Activated CD4-positive, alpha-beta T cell treated with anti-CD3 and anti-CD28 coated beads, Interleukin-2, Interleukin-4, amounts not matched to agents 100 ng/mL and 50 ng/mL, durations not matched to agents 16 hours and 8 hours (primary cell): Measurements from ENCODE around the gene BEGAIN.

Source experiments
- DNase-seq: peaks from one replicate; pipeline ENCODE4 v3.0.0-alpha.2; 2020; ENCODE audit warnings: low spot score

BEGAIN gene

DNA sequence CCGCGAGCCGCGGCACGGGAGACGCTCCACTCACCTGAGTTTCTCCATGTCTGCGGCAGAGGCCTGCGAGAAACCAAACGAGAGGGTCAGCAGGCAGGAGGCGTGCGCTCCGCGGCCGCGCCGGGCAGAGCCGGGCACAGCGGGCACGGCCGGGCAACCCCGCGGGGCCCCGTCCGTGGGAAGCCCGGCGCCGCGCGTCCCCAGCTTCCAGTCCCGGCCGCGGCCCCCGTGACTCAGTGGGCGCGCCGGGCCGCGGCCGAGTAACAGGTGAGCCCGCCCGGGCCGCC, 19.4 kb downstream of the BEGAIN start:
- no peak for DNase-seq

- DNase-seq: no peak
Measured at GRCh38 chr14:100567009-100567876, 20.0 kb downstream of the BEGAIN start.

- no peak for DNase-seq
Measured at GRCh38 chr14:100566586-100566985, 20.6 kb downstream of the BEGAIN start.

DNA sequence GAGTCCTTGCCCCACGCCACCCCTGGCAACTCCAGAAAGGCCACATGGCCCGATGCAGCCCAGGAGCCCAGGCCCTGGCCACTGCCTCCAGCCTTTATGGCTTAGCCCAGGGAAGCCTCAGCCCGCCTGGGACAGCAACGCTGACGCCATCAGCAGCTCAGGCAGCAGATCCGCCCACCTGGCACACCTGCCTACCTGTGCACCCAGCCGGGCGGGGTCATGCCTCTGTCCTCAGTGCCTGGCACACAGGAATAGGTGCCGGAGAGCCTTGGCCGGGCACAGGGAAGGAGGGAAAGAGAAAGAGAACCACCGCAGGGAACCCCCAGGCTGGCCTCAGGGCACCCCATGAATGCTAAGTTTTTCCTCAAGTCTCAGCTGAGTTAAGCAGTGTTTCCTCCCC, 21.1 kb downstream of the BEGAIN start:
- no peak for DNase-seq

GRCh38 chr14:100565650-100566049, 21.6 kb downstream of the BEGAIN start:
- no peak for DNase-seq

- DNase-seq: no peak
Measured at GRCh38 chr14:100564512-100564911, 22.7 kb downstream of the BEGAIN start.

- DNase-seq: no peak
Measured at GRCh38 chr14:100562751-100563150, 24.5 kb downstream of the BEGAIN start.

DNA sequence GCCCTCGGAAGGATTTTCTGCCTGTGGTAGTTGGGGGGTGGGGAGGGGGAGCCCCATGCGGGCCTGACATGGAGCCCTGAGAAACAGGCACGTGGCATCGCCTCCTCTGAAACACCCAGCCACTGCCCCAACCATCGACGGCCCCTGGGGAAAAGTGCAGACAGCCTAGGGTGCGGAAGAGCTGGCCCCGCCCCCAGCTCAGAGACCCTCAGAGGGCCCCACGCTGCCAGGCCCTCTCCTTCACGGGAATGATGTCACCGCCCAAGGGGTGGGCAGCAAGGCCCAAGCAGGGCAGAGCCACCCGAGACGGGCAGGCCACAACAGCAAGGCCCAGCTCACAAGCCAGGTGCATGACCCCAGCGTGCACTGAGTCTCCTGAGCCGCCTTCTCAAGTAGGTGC, 26.2 kb downstream of the BEGAIN start:
- DNase-seq: no peak

- no peak for DNase-seq
Measured at GRCh38 chr14:100560471-100560870, 26.7 kb downstream of the BEGAIN start.

DNA sequence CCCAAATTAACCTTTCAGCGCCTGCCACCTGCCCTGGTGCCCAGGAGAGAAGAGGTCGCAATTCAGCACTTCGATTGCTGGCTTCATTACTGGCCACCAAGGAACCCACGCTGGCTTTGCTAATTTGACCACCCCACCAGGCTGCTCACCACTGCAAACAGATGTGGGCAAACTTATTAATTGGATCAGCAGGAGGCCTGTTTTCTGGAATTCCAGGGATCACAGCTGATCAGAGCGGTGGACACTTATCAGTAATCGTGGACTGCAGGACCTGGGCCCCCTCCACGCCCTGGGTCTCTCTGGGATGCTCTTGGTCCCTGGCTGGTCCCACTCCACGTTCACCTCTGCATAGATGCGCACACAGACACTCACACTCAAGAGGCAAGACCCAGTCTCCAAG, 27.8 kb downstream of the BEGAIN start:
- DNase-seq: no peak

GRCh38 chr14:100558966-100559365, 28.3 kb downstream of the BEGAIN start:
- no peak for DNase-seq

DNA sequence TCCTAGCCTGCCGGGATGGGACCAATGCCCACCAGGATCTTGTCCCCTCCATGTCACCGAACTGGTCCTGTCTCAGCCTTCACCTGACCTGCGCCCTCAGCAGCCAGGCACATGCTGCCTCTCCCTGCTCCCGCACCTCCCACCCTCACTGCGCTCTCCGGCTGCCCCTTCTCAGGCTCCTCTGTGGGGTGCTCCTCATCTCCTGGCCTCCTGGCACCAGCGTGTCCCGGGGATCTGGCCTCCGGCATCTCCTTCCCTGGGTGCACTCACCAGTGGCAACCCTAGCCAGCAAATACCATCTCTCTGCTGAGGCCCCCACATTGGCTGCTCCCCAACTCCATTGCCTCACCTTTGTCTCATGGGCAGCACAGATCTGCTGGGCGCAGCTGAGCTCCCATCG, 29.0 kb downstream of the BEGAIN start:
- DNase-seq: no peak

DNA sequence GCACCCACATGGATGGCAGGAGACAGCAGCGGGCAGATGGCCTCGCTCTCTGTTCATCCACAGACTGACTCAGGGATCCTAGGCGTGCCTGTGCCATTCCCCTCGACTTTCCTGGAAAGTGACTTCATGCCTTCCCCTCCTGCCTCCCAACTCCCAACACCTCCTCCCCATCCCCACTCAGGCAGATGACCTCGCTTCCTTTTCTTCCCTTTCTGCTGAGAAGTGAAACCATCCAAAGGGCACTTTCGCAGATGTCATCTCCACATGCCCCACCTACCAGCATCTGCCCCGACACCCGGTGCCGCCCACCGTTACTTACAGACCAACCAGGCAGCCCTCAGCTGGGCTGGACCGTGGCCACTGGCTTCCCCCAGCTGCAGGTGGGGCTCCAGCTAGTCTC, 29.6 kb downstream of the BEGAIN start:
- no peak for DNase-seq

DNA sequence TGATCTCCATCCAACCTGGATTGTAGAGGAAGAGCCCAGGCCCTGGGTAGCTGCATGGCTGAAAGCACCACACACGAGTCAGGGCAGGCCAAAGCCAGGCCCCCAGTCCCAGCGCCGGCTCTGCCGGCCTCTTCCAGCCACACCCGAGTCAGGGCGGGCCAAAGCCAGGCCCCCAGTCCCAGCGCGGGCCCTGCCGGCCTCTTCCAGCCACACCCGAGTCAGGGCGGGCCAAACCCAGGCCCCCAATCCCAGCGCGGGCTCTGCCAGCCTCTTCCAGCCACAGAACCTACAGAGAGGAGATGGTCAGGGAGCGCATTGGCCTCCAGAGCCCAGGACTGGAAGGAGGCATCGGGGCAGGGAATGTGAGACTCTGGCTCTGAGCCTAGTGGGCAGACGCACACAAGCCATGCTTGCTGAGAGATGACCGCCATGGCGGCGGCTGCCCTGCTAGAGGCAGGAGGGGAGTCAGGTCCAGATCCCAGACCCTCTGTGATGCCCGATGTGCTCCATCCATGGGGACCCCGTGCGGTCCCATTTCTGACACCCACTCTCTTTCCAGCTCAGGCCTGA, 30.2 kb downstream of the BEGAIN start:
- DNase-seq: no peak

GRCh38 chr14:100556140-100556475, 31.1 kb downstream of the BEGAIN start:
- no peak for DNase-seq

DNA sequence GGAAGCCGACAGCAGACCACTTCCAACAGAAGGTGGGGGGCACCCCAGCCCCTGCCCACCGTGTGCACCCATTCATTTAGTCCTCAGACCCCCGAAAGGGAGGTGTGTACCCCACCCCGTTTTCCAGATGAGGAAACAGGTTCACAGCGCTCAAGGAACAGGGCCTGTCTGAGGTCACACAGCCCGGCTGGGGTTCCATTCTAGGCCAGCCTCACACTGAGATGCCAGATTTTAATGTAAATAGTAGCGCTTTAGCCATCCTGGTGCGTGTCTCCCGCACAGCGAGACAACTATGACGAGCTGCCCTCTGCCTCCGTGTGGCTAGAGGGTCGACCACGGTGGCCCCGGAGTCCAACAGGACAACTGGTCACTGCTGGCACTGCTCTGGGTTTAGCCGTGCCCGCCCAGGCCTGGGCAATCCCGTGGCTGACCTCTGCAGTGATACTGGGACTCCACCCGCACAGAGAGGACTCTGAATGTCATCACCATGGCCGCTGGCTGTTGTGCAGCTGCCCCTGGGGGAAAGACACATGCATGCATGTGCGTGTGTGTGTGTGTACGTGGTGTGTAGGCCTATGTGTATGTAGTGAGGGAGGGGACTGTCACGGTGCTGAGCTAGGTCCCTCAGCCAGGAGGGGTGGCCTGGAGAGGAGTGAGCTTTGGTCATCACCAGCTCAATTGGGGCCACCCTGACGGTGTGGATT, 31.6 kb downstream of the BEGAIN start:
- DNase-seq: no peak

DNA sequence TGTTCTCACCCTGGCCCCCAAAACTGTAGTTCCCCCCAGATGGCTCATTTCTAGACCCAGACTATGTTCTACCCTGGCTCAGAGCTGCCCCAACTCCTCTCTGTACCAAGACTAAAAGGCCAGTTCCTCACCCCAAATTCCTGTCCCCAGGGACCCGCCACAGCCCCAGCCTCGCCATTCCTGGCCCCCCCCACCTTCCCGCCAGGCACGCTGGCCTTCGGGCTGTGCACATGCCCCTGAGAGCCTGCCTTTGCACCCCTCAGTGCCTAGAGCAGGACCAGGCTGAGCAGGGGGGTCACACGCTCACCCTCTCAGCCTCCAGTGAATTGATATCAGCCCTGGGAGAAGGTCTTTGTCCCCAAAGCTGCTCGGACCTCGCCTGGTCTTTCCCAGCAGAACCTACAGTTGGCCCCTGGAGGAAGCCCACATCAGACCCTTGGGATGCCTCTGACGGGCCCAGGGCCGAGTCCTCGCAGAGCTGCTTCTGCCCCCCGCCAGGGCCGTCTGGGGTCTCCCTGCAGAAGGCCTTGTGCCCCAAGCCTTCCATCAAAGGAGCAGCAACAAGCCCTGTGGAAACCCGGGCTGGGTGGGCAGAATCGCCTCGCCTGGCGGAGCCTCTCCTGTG, 32.4 kb downstream of the BEGAIN start:
- no peak for DNase-seq

GRCh38 chr14:100554082-100554677, 33.0 kb downstream of the BEGAIN start:
- no peak for DNase-seq

DNA sequence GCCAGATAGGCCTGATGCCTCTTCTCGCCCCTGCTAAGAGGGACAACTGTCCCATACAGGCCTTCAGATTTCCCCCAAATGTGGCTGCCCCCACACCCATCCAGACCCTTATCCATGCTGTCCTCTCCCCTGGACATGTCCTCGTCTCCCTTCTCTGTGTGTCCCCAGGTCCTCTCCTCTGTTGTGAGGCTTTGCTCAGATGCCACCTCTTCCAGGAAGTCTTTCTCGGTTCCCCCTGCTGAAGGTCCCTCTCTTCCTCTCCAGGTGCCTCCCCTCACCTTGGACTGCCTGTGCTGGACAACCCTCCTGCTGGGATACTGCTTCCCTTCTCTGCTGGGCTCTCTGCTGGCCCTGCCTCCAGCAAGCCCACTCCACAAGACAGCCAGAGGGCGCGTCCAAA, 33.7 kb downstream of the BEGAIN start:
- no peak for DNase-seq

GRCh38 chr14:100552524-100553125, 34.6 kb downstream of the BEGAIN start:
- DNase-seq: no peak

DNA sequence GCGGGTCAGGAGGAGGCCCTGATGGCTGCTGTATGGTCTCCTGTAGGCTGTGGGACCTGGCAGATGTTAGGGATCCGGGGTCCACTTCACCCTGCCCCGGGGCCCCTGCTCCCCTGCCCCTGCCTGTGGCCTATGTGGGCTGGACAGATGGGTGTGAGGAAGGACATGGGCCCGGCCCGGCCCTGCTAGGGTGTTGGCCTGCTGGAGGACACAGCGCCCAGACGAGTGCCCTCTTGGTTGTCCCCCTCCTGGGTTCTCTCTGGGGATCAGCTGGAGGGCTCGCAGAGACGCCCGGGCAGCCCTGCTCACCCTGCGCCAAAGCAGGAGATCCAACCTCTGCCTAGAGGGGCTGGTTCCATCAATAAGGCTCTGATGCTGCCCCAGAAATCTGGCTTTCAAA, 36.2 kb downstream of the BEGAIN start:
- DNase-seq: no peak
